IMR-90 (cell line): ENCODE data around the gene NOL4L. TPM values are rescaled to one million over a fixed set of nuclear protein-coding genes. Genes with fewer than 3 reads are reported as not detected.

Experiments
- ATAC-seq: fragments of 200-7000 bp; cut with Tn5 transposase; 2 replicates; pipeline ENCODE4 v1.9.1; 2020; ENCODE audit warnings: low read depth, mild to moderate bottlenecking, moderate library complexity
- BruUV-seq: library from RNA; stranded (reverse); fragments of 400-500 nt; replicated peaks from 2 replicates; lab custom pipeline; 2021; lab: Mats Ljungman, UMichigan
- CTCF ChIA-PET: fragments of 300-600 bp; formaldehyde crosslinking; extraction: SDS; loops from one replicate; lab custom pipeline; 2021; ENCODE audit warnings: antibody characterized with exemption; lab: Yijun Ruan, JAX
- POLR2A ChIA-PET: fragments of 300-600 bp; sonication (Branson Sonifier 250); formaldehyde crosslinking; loops from one replicate; lab custom pipeline; 2022; ENCODE audit warnings: antibody characterized with exemption; ENCODE audit not compliant: unreplicated experiment; lab: Charles Lee
- DNase-seq: peaks from one replicate; pipeline ENCODE4 v3.0.0; 2013
- H2AFZ ChIP-seq: replicated peaks from 2 replicates; pipeline ENCODE3; 2013; ENCODE audit warnings: low read length, mild to moderate bottlenecking; ENCODE audit not compliant: poor library complexity
- H2AK5ac ChIP-seq: 2 replicates; pipeline ENCODE4 v1.6.1; 2013; ENCODE audit warnings: low read depth, low read length, inconsistent platforms
- H2AK9ac ChIP-seq: replicated peaks from 2 replicates; pipeline ENCODE3; 2013; ENCODE audit warnings: mild to moderate bottlenecking, low read depth, low read length, moderate library complexity; ENCODE audit not compliant: poor library complexity
- H2BK120ac ChIP-seq: 2 replicates; pipeline ENCODE4 v1.6.1; 2013; ENCODE audit warnings: low read depth, low read length, inconsistent platforms
- H2BK15ac ChIP-seq: 3 replicates; pipeline ENCODE4 v1.6.1; 2013; ENCODE audit warnings: low read depth, low read length, inconsistent platforms
- H2BK20ac ChIP-seq: 2 replicates; pipeline ENCODE4 v1.6.1; 2013; ENCODE audit warnings: low read depth, mild to moderate bottlenecking, inconsistent platforms, low read length, moderate library complexity
- H2BK5ac ChIP-seq: 2 replicates; pipeline ENCODE4 v1.6.1; 2013; ENCODE audit warnings: mild to moderate bottlenecking, low read depth, low read length, inconsistent platforms; ENCODE audit not compliant: poor library complexity, severe bottlenecking
- H3K14ac ChIP-seq: replicated peaks from 2 replicates; pipeline ENCODE4 v1.6.1; 2013; ENCODE audit warnings: low read depth, low read length, inconsistent platforms
- H3K18ac ChIP-seq: 2 replicates; pipeline ENCODE4 v1.6.1; 2013; ENCODE audit warnings: low read depth, low read length, control low read depth
- H3K23ac ChIP-seq: 2 replicates; pipeline ENCODE4 v1.6.1; 2013; ENCODE audit warnings: low read depth, low read length, inconsistent platforms
- H3K27ac ChIP-seq: 2 replicates; pipeline ENCODE4 v1.5.1; 2013; ENCODE audit warnings: mild to moderate bottlenecking, control low read depth, low read length; ENCODE audit not compliant: insufficient read depth
- H3K27me3 ChIP-seq: 2 replicates; pipeline ENCODE4 v1.6.1; 2013; ENCODE audit warnings: low read length; ENCODE audit not compliant: control insufficient read depth, insufficient read depth
- H3K36me3 ChIP-seq: 2 replicates; pipeline ENCODE4 v1.6.1; 2013; ENCODE audit warnings: low read length, mixed read lengths; ENCODE audit not compliant: control insufficient read depth, insufficient read depth
- H3K4ac ChIP-seq: 2 replicates; pipeline ENCODE4 v1.6.1; 2013; ENCODE audit warnings: low read depth, low read length, inconsistent platforms
- H3K4me1 ChIP-seq: 2 replicates; pipeline ENCODE4 v1.6.1; 2013; ENCODE audit warnings: low read length, mixed read lengths; ENCODE audit not compliant: control insufficient read depth, insufficient read depth
- H3K4me2 ChIP-seq: 2 replicates; pipeline ENCODE4 v1.6.1; 2013; ENCODE audit warnings: low read depth, mild to moderate bottlenecking, control low read depth, low read length, moderate library complexity
- H3K4me3 ChIP-seq: 2 replicates; pipeline ENCODE4 v1.5.1; 2013; ENCODE audit warnings: low read depth, mild to moderate bottlenecking, control low read depth, low read length, moderate library complexity; ENCODE audit not compliant: insufficient read depth
- H3K56ac ChIP-seq: 2 replicates; pipeline ENCODE4 v1.6.1; 2013; ENCODE audit warnings: low read length, inconsistent platforms; ENCODE audit not compliant: insufficient read depth; ENCODE audit errors: extremely low read depth
- H3K79me1 ChIP-seq, 2 experiments: 2 replicates each; pipeline ENCODE4 v1.6.1; 2013; ENCODE audit warnings: low read length in 2 of 2, inconsistent platforms in 1 of 2, low read depth in 1 of 2
- H3K9ac ChIP-seq: 2 replicates; pipeline ENCODE4 v1.6.1; 2013; ENCODE audit warnings: low read depth, low read length, control low read depth
- H3K9me1 ChIP-seq: 2 replicates; pipeline ENCODE4 v1.6.1; 2013; ENCODE audit warnings: low read length, inconsistent platforms; ENCODE audit not compliant: insufficient read depth
- H3K9me3 ChIP-seq: 2 replicates; pipeline ENCODE4 v1.6.1; 2013; ENCODE audit warnings: low read length; ENCODE audit not compliant: control insufficient read depth, insufficient read depth
- H4K20me1 ChIP-seq: 2 replicates; pipeline ENCODE4 v1.6.1; 2013; ENCODE audit warnings: low read length, inconsistent platforms; ENCODE audit not compliant: insufficient read depth
- H4K5ac ChIP-seq: 2 replicates; pipeline ENCODE4 v1.6.1; 2013; ENCODE audit warnings: mild to moderate bottlenecking, low read depth, low read length, control low read depth
- H4K8ac ChIP-seq, 2 experiments: 2 replicates each; pipeline ENCODE4 v1.6.1; 2013; ENCODE audit warnings: low read depth in 2 of 2, low read length in 2 of 2, control low read depth in 1 of 2, inconsistent platforms in 1 of 2
- H4K91ac ChIP-seq: 2 replicates; pipeline ENCODE4 v1.6.1; 2013; ENCODE audit warnings: low read depth, low read length, inconsistent platforms; ENCODE audit not compliant: insufficient read depth
- CEBPB ChIP-seq: IDR thresholded peaks from 2 replicates; pipeline ENCODE4 v1.6.1; 2012; ENCODE audit warnings: low read depth, low read length, improper control_type of control experiment
- MAFK ChIP-seq: IDR thresholded peaks from 2 replicates; pipeline ENCODE4 v1.6.1; 2012; ENCODE audit warnings: low read depth, low read length, improper control_type of control experiment
- MAZ ChIP-seq: IDR thresholded peaks from 2 replicates; pipeline ENCODE4 v1.6.1; 2012; ENCODE audit warnings: low read depth, mild to moderate bottlenecking, low read length, improper control_type of control experiment, moderate library complexity, borderline replicate concordance
- MXI1 ChIP-seq: IDR thresholded peaks from 2 replicates; pipeline ENCODE4 v1.6.1; 2012; ENCODE audit warnings: low read depth, mild to moderate bottlenecking, low read length, moderate library complexity, borderline replicate concordance
- NFE2L2 ChIP-seq: fragments of 150-350 bp; IDR thresholded peaks from 2 replicates; pipeline ENCODE4 v1.6.1; 2016; ENCODE audit warnings: low read depth, mild to moderate bottlenecking, low read length
- POLR2A ChIP-seq: IDR thresholded peaks from 2 replicates; pipeline ENCODE4 v1.6.1; 2012; ENCODE audit warnings: mild to moderate bottlenecking, low read depth, low read length
- RAD21 ChIP-seq: IDR thresholded peaks from 2 replicates; pipeline ENCODE4 v1.6.1; 2012; ENCODE audit warnings: low read length, improper control_type of control experiment
- RCOR1 ChIP-seq: IDR thresholded peaks from 2 replicates; pipeline ENCODE4 v1.6.1; 2012; ENCODE audit warnings: mild to moderate bottlenecking, low read length, improper control_type of control experiment; ENCODE audit not compliant: insufficient replicate concordance
- RFX5 ChIP-seq: IDR thresholded peaks from 2 replicates; pipeline ENCODE4 v1.8.0; 2012; ENCODE audit warnings: low read depth, mild to moderate bottlenecking, low read length, moderate library complexity
- SMC3 ChIP-seq: fragments of 150-350 bp; IDR thresholded peaks from 2 replicates; pipeline ENCODE4 v1.6.1; 2016; ENCODE audit warnings: low read depth, mild to moderate bottlenecking, antibody characterized with exemption, low read length, moderate library complexity
- USF2 ChIP-seq: fragments of 150-350 bp; IDR thresholded peaks from 2 replicates; pipeline ENCODE4 v1.6.1; 2017; ENCODE audit warnings: mild to moderate bottlenecking, antibody characterized with exemption, low read length, low read depth
- WGBS, 2 experiments: methylation state at CpG; one replicate each; pipeline versions ENCODE4 v1.1.5 to v1.1.7; 2013; ENCODE audit warnings: missing lambda C conversion rate in 2 of 2; ENCODE audit not compliant: insufficient read length in 1 of 2; ENCODE audit errors: extremely low coverage in 2 of 2; 5-methylcytosine and 5-hydroxymethylcytosine counted together
- dilution Hi-C: fragments of 300-500 bp; cut with HindIII; formaldehyde crosslinking; loops from one replicate; pipeline ENCODE4 v1.14.3; 2018; ENCODE audit warnings: low sequenced_read_pairs; ENCODE audit not compliant: unreplicated experiment
- in situ Hi-C: fragments of 300-500 bp; cut with MboI; formaldehyde crosslinking; loops from 3 replicates; pipeline ENCODE4 v1.14.3; 2019; ENCODE audit warnings: low sequenced_read_pairs, inconsistent platforms, mixed read lengths
- intact Hi-C: fragments of 100-400 bp; cut with micrococcal nuclease; formaldehyde crosslinking; loops from 2 replicates; pipeline ENCODE4 v1.10.0; 2022
- polyA plus RNA-seq, 3 experiments: library from polyadenylated mRNA; depleted of rRNA; stranded (reverse); fragments of >200 nt; gene quantifications; 2 replicates each; pipeline ENCODE4 v1.2.3, GENCODE V29; 2012; ENCODE audit warnings: low replicate concordance in 1 of 3
- total RNA-seq: library from RNA; depleted of rRNA; stranded (reverse); fragments of >200 nt; gene quantifications from 2 replicates; pipeline ENCODE4 v1.2.3, GENCODE V29; 2012

The NOL4L gene
- total and polyA plus RNA-seq, 2 of the 4 experiments (the other 2 are of a cell fraction), result 4.7 to 13.3 TPM

- Histone ChIP-seq H2BK20ac (no peak overlapping the region), H3K4me2 (no peak overlapping the region), H2AFZ (no peak overlapping the region), H3K9me3 (no peaks in the 10 kb centered on the region), H3K79me1 (peaks cover 8 to 79% of the 10 kb centered on the region in 2 experiments; a peak in 3 of 4 replicates), H3K18ac (no peak overlapping the region), H3K27ac (no peak overlapping the region), H3K4ac (0 out of 2 replicates have a peak overlapping the region, but pooled peaks have one; percentile 8), H3K56ac (no peak overlapping the region), H3K36me3 (peaks cover 2% of the 10 kb centered on the region), H3K14ac (no peak overlapping the region), H3K9ac (no peak overlapping the region), H4K8ac (no peak overlapping the region), H3K9me1 (peaks cover 24% of the 10 kb centered on the region), H2AK9ac (no peak overlapping the region), H3K4me3 (no peak overlapping the region), H3K27me3 (no peaks in the 10 kb centered on the region), H2BK120ac (no peak overlapping the region), H3K23ac (no peak overlapping the region), H2BK5ac (no peak overlapping the region), H4K5ac (no peak overlapping the region), H4K20me1 (peaks cover 52% of the 10 kb centered on the region), H2BK15ac (no peak overlapping the region), H2AK5ac (no peak overlapping the region), H3K4me1 (peaks cover 34% of the 10 kb centered on the region), H4K91ac (no peak overlapping the region)
- intact Hi-C loops (no loop called here), dilution Hi-C loops (no loop called here), in situ Hi-C loops (loop anchor here (25.0 kb wide), 1 partner anchor 642 kb away; the partner anchor contains the start of gene FOXS1)
- no peak for DNase-seq
- POLR2A ChIA-PET, result no interaction called here
- TF ChIP-seq MAFK (no peak), MXI1 (no peak), RAD21 (no peak), CEBPB (no peak), RCOR1 (no peak), MAZ (no peak), RFX5 (no peak), SMC3 (no peak), NFE2L2 (no peak), USF2 (no peak), POLR2A (no peak)
- ATAC-seq, result no peak
- CTCF ChIA-PET, result no interaction called here
- WGBS, 2 experiments, result no CpG with 5 or more reads among the region's 5 CpGs
- BruUV-seq, result no TSS peak
These were observed 106.1 kb downstream of the NOL4L start for GRCh38 chr20:32479012-32479411.
